IMR-90 (cell line): ENCODE results near the gene KIF13A. TPM values are rescaled to one million over a fixed set of nuclear protein-coding genes. Genes with fewer than 3 reads are reported as not detected.

Experiments
- ATAC-seq: fragments of 200-7000 bp; cut with Tn5 transposase; 2 replicates; pipeline ENCODE4 v1.9.1; 2020; ENCODE audit warnings: low read depth, mild to moderate bottlenecking, moderate library complexity
- BruUV-seq: library from RNA; stranded (reverse); fragments of 400-500 nt; replicated peaks from 2 replicates; lab custom pipeline; 2021; lab: Mats Ljungman, UMichigan
- CTCF ChIA-PET: fragments of 300-600 bp; formaldehyde crosslinking; extraction: SDS; loops from one replicate; lab custom pipeline; 2021; ENCODE audit warnings: antibody characterized with exemption; lab: Yijun Ruan, JAX
- POLR2A ChIA-PET: fragments of 300-600 bp; sonication (Branson Sonifier 250); formaldehyde crosslinking; loops from one replicate; lab custom pipeline; 2022; ENCODE audit warnings: antibody characterized with exemption; ENCODE audit not compliant: unreplicated experiment; lab: Charles Lee
- DNase-seq: peaks from one replicate; pipeline ENCODE4 v3.0.0; 2013
- H2AFZ ChIP-seq: replicated peaks from 2 replicates; pipeline ENCODE3; 2013; ENCODE audit warnings: low read length, mild to moderate bottlenecking; ENCODE audit not compliant: poor library complexity
- H2AK5ac ChIP-seq: 2 replicates; pipeline ENCODE4 v1.6.1; 2013; ENCODE audit warnings: low read depth, low read length, inconsistent platforms
- H2AK9ac ChIP-seq: replicated peaks from 2 replicates; pipeline ENCODE3; 2013; ENCODE audit warnings: mild to moderate bottlenecking, low read depth, low read length, moderate library complexity; ENCODE audit not compliant: poor library complexity
- H2BK120ac ChIP-seq: 2 replicates; pipeline ENCODE4 v1.6.1; 2013; ENCODE audit warnings: low read depth, low read length, inconsistent platforms
- H2BK15ac ChIP-seq: 3 replicates; pipeline ENCODE4 v1.6.1; 2013; ENCODE audit warnings: low read depth, low read length, inconsistent platforms
- H2BK20ac ChIP-seq: 2 replicates; pipeline ENCODE4 v1.6.1; 2013; ENCODE audit warnings: low read depth, mild to moderate bottlenecking, inconsistent platforms, low read length, moderate library complexity
- H2BK5ac ChIP-seq: 2 replicates; pipeline ENCODE4 v1.6.1; 2013; ENCODE audit warnings: mild to moderate bottlenecking, low read depth, low read length, inconsistent platforms; ENCODE audit not compliant: poor library complexity, severe bottlenecking
- H3K14ac ChIP-seq: replicated peaks from 2 replicates; pipeline ENCODE4 v1.6.1; 2013; ENCODE audit warnings: low read depth, low read length, inconsistent platforms
- H3K18ac ChIP-seq: 2 replicates; pipeline ENCODE4 v1.6.1; 2013; ENCODE audit warnings: low read depth, low read length, control low read depth
- H3K23ac ChIP-seq: 2 replicates; pipeline ENCODE4 v1.6.1; 2013; ENCODE audit warnings: low read depth, low read length, inconsistent platforms
- H3K27ac ChIP-seq: 2 replicates; pipeline ENCODE4 v1.5.1; 2013; ENCODE audit warnings: mild to moderate bottlenecking, control low read depth, low read length; ENCODE audit not compliant: insufficient read depth
- H3K27me3 ChIP-seq: 2 replicates; pipeline ENCODE4 v1.6.1; 2013; ENCODE audit warnings: low read length; ENCODE audit not compliant: control insufficient read depth, insufficient read depth
- H3K36me3 ChIP-seq: 2 replicates; pipeline ENCODE4 v1.6.1; 2013; ENCODE audit warnings: low read length, mixed read lengths; ENCODE audit not compliant: control insufficient read depth, insufficient read depth
- H3K4ac ChIP-seq: 2 replicates; pipeline ENCODE4 v1.6.1; 2013; ENCODE audit warnings: low read depth, low read length, inconsistent platforms
- H3K4me1 ChIP-seq: 2 replicates; pipeline ENCODE4 v1.6.1; 2013; ENCODE audit warnings: low read length, mixed read lengths; ENCODE audit not compliant: control insufficient read depth, insufficient read depth
- H3K4me2 ChIP-seq: 2 replicates; pipeline ENCODE4 v1.6.1; 2013; ENCODE audit warnings: low read depth, mild to moderate bottlenecking, control low read depth, low read length, moderate library complexity
- H3K4me3 ChIP-seq: 2 replicates; pipeline ENCODE4 v1.5.1; 2013; ENCODE audit warnings: low read depth, mild to moderate bottlenecking, control low read depth, low read length, moderate library complexity; ENCODE audit not compliant: insufficient read depth
- H3K56ac ChIP-seq: 2 replicates; pipeline ENCODE4 v1.6.1; 2013; ENCODE audit warnings: low read length, inconsistent platforms; ENCODE audit not compliant: insufficient read depth; ENCODE audit errors: extremely low read depth
- H3K79me1 ChIP-seq, 2 experiments: 2 replicates each; pipeline ENCODE4 v1.6.1; 2013; ENCODE audit warnings: low read length in 2 of 2, inconsistent platforms in 1 of 2, low read depth in 1 of 2
- H3K9ac ChIP-seq: 2 replicates; pipeline ENCODE4 v1.6.1; 2013; ENCODE audit warnings: low read depth, low read length, control low read depth
- H3K9me1 ChIP-seq: 2 replicates; pipeline ENCODE4 v1.6.1; 2013; ENCODE audit warnings: low read length, inconsistent platforms; ENCODE audit not compliant: insufficient read depth
- H3K9me3 ChIP-seq: 2 replicates; pipeline ENCODE4 v1.6.1; 2013; ENCODE audit warnings: low read length; ENCODE audit not compliant: control insufficient read depth, insufficient read depth
- H4K20me1 ChIP-seq: 2 replicates; pipeline ENCODE4 v1.6.1; 2013; ENCODE audit warnings: low read length, inconsistent platforms; ENCODE audit not compliant: insufficient read depth
- H4K5ac ChIP-seq: 2 replicates; pipeline ENCODE4 v1.6.1; 2013; ENCODE audit warnings: mild to moderate bottlenecking, low read depth, low read length, control low read depth
- H4K8ac ChIP-seq, 2 experiments: 2 replicates each; pipeline ENCODE4 v1.6.1; 2013; ENCODE audit warnings: low read depth in 2 of 2, low read length in 2 of 2, control low read depth in 1 of 2, inconsistent platforms in 1 of 2
- H4K91ac ChIP-seq: 2 replicates; pipeline ENCODE4 v1.6.1; 2013; ENCODE audit warnings: low read depth, low read length, inconsistent platforms; ENCODE audit not compliant: insufficient read depth
- BHLHE40 ChIP-seq: fragments of 150-350 bp; IDR thresholded peaks from 2 replicates; pipeline ENCODE4 v1.6.1; 2016; ENCODE audit warnings: mild to moderate bottlenecking, low read depth, low read length
- CEBPB ChIP-seq: IDR thresholded peaks from 2 replicates; pipeline ENCODE4 v1.6.1; 2012; ENCODE audit warnings: low read depth, low read length, improper control_type of control experiment
- ELK1 ChIP-seq: fragments of 150-350 bp; IDR thresholded peaks from 2 replicates; pipeline ENCODE4 v1.6.1; 2016; ENCODE audit warnings: low read depth, mild to moderate bottlenecking, low read length, moderate library complexity, borderline replicate concordance
- FOS ChIP-seq: fragments of 150-350 bp; IDR thresholded peaks from 2 replicates; pipeline ENCODE4 v1.6.1; 2016; ENCODE audit warnings: low read depth, low read length
- MAFK ChIP-seq: IDR thresholded peaks from 2 replicates; pipeline ENCODE4 v1.6.1; 2012; ENCODE audit warnings: low read depth, low read length, improper control_type of control experiment
- MAZ ChIP-seq: IDR thresholded peaks from 2 replicates; pipeline ENCODE4 v1.6.1; 2012; ENCODE audit warnings: low read depth, mild to moderate bottlenecking, low read length, improper control_type of control experiment, moderate library complexity, borderline replicate concordance
- MXI1 ChIP-seq: IDR thresholded peaks from 2 replicates; pipeline ENCODE4 v1.6.1; 2012; ENCODE audit warnings: low read depth, mild to moderate bottlenecking, low read length, moderate library complexity, borderline replicate concordance
- NFE2L2 ChIP-seq: fragments of 150-350 bp; IDR thresholded peaks from 2 replicates; pipeline ENCODE4 v1.6.1; 2016; ENCODE audit warnings: low read depth, mild to moderate bottlenecking, low read length
- POLR2A ChIP-seq: IDR thresholded peaks from 2 replicates; pipeline ENCODE4 v1.6.1; 2012; ENCODE audit warnings: mild to moderate bottlenecking, low read depth, low read length
- RAD21 ChIP-seq: IDR thresholded peaks from 2 replicates; pipeline ENCODE4 v1.6.1; 2012; ENCODE audit warnings: low read length, improper control_type of control experiment
- RCOR1 ChIP-seq: IDR thresholded peaks from 2 replicates; pipeline ENCODE4 v1.6.1; 2012; ENCODE audit warnings: mild to moderate bottlenecking, low read length, improper control_type of control experiment; ENCODE audit not compliant: insufficient replicate concordance
- RFX5 ChIP-seq: IDR thresholded peaks from 2 replicates; pipeline ENCODE4 v1.8.0; 2012; ENCODE audit warnings: low read depth, mild to moderate bottlenecking, low read length, moderate library complexity
- SMC3 ChIP-seq: fragments of 150-350 bp; IDR thresholded peaks from 2 replicates; pipeline ENCODE4 v1.6.1; 2016; ENCODE audit warnings: low read depth, mild to moderate bottlenecking, antibody characterized with exemption, low read length, moderate library complexity
- USF2 ChIP-seq: fragments of 150-350 bp; IDR thresholded peaks from 2 replicates; pipeline ENCODE4 v1.6.1; 2017; ENCODE audit warnings: mild to moderate bottlenecking, antibody characterized with exemption, low read length, low read depth
- WGBS, 2 experiments: methylation state at CpG; one replicate each; pipeline versions ENCODE4 v1.1.5 to v1.1.7; 2013; ENCODE audit warnings: missing lambda C conversion rate in 2 of 2; ENCODE audit not compliant: insufficient read length in 1 of 2; ENCODE audit errors: extremely low coverage in 2 of 2; 5-methylcytosine and 5-hydroxymethylcytosine counted together
- dilution Hi-C: fragments of 300-500 bp; cut with HindIII; formaldehyde crosslinking; loops from one replicate; pipeline ENCODE4 v1.14.3; 2018; ENCODE audit warnings: low sequenced_read_pairs; ENCODE audit not compliant: unreplicated experiment
- in situ Hi-C: fragments of 300-500 bp; cut with MboI; formaldehyde crosslinking; loops from 3 replicates; pipeline ENCODE4 v1.14.3; 2019; ENCODE audit warnings: low sequenced_read_pairs, inconsistent platforms, mixed read lengths
- intact Hi-C: fragments of 100-400 bp; cut with micrococcal nuclease; formaldehyde crosslinking; loops from 2 replicates; pipeline ENCODE4 v1.10.0; 2022
- polyA plus RNA-seq, 3 experiments: library from polyadenylated mRNA; depleted of rRNA; stranded (reverse); fragments of >200 nt; gene quantifications; 2 replicates each; pipeline ENCODE4 v1.2.3, GENCODE V29; 2012; ENCODE audit warnings: low replicate concordance in 1 of 3
- total RNA-seq: library from RNA; depleted of rRNA; stranded (reverse); fragments of >200 nt; gene quantifications from 2 replicates; pipeline ENCODE4 v1.2.3, GENCODE V29; 2012

KIF13A gene
- total and polyA plus RNA-seq, 2 of the 4 experiments (the other 2 are of a cell fraction): 23.3 to 51.8 TPM

GRCh38 chr6:18035330-18035854 is 48.0 kb upstream of the KIF13A start:
- Histone ChIP-seq H3K9me1 (no peaks in the 10 kb centered on the region), H2BK5ac (no peak overlapping the region), H3K4ac (no peak overlapping the region), H3K56ac (no peak overlapping the region), H4K20me1 (no peaks in the 10 kb centered on the region), H2AK9ac (no peak overlapping the region), H3K4me3 (no peak overlapping the region), H2AK5ac (peak overlapping the region; percentile 81; the same call in 1 of the 2 replicates), H2BK20ac (no peak overlapping the region), H3K4me2 (no peak overlapping the region), H4K91ac (no peak overlapping the region), H3K4me1 (peaks cover 4% of the 10 kb centered on the region; the same call in 1 of the 2 replicates), H3K18ac (no peak overlapping the region), H3K9me3 (no peaks in the 10 kb centered on the region), H3K79me1 (no peaks in the 10 kb centered on the region), H4K5ac (no peak overlapping the region), H3K27ac (no peak overlapping the region), H3K27me3 (0 out of 2 replicates have a peak, but pooled peaks cover 2% of the 10 kb centered on the region), H3K14ac (no peak overlapping the region), H3K23ac (no peak overlapping the region), H3K36me3 (no peaks in the 10 kb centered on the region), H2BK120ac (no peak overlapping the region), H2BK15ac (0 out of 3 replicates have a peak overlapping the region, but pooled peaks have one; percentile 88), H2AFZ (no peak overlapping the region), H3K9ac (no peak overlapping the region), H4K8ac (no peak overlapping the region)
- intact Hi-C loops (loop anchor here (5.0 kb wide), 1 partner anchor 43 kb away; no protein-coding TSS in a partner anchor), in situ Hi-C loops (no loop called here), dilution Hi-C loops (no loop called here)
- ATAC-seq (no peak), DNase-seq (no peak)
- BruUV-seq: no TSS peak
- no peak for TF ChIP-seq NFE2L2
- no peak for TF ChIP-seq RFX5
- TF ChIP-seq RAD21: no peak
- TF ChIP-seq BHLHE40: no peak
- no peak for TF ChIP-seq MXI1
- TF ChIP-seq RCOR1: no peak
- TF ChIP-seq CEBPB: no peak
- TF ChIP-seq MAZ: no peak
- TF ChIP-seq POLR2A: no peak
- TF ChIP-seq MAFK: no peak
- no peak for TF ChIP-seq USF2
- no peak for TF ChIP-seq FOS
- no peak for TF ChIP-seq SMC3
- no peak for TF ChIP-seq ELK1
- WGBS, 2 experiments: no CpG with 5 or more reads among the region's 13 CpGs
- ChIA-PET POLR2A (no interaction called here), CTCF (interaction anchor here (0.9 kb wide), 1 partner anchor 8 kb away, joined by 3 read pairs; no protein-coding TSS in a partner anchor)
